Fibroblast of pulmonary artery (primary cell): ENCODE results near the gene ENG.

Source experiments
- DNase-seq: peaks from one replicate; pipeline ENCODE4 v3.0.0-alpha.2; 2010; ENCODE audit warnings: low read depth
- H3K4me3 ChIP-seq: replicated peaks from 2 replicates; pipeline ENCODE4 v1.5.1; 2011; ENCODE audit warnings: low read depth, mild to moderate bottlenecking, control low read depth, low read length, moderate library complexity
- CTCF ChIP-seq: IDR thresholded peaks from 2 replicates; pipeline ENCODE4 v1.5.1; 2011; ENCODE audit warnings: mild to moderate bottlenecking, control low read depth, low read length, inconsistent platforms; ENCODE audit errors: missing control alignments

The ENG gene

DNA sequence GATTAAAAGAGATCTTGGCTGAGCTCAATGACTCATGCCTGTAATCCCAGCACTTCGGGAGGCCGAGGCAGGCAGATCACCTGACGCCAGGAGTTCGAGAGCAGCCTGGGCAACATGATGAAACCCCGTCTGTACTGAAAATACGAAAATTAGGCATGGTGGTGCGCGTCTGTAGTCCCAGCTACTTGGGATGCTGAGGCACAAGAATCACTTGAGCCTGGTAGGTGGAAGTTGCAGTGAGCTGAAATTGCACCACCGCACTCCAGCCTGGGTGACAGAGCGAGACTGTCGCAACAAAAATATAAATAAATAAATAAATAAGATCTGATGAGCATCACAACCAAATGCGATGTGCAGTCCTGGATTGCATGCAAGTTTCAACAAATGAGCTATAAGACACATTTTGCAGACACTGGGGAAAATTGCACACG, 8.7 kb upstream of the ENG start:
- no peak overlapping the region for H3K4me3 ChIP-seq
- DNase-seq: no peak
- TF ChIP-seq CTCF: no peak

DNA sequence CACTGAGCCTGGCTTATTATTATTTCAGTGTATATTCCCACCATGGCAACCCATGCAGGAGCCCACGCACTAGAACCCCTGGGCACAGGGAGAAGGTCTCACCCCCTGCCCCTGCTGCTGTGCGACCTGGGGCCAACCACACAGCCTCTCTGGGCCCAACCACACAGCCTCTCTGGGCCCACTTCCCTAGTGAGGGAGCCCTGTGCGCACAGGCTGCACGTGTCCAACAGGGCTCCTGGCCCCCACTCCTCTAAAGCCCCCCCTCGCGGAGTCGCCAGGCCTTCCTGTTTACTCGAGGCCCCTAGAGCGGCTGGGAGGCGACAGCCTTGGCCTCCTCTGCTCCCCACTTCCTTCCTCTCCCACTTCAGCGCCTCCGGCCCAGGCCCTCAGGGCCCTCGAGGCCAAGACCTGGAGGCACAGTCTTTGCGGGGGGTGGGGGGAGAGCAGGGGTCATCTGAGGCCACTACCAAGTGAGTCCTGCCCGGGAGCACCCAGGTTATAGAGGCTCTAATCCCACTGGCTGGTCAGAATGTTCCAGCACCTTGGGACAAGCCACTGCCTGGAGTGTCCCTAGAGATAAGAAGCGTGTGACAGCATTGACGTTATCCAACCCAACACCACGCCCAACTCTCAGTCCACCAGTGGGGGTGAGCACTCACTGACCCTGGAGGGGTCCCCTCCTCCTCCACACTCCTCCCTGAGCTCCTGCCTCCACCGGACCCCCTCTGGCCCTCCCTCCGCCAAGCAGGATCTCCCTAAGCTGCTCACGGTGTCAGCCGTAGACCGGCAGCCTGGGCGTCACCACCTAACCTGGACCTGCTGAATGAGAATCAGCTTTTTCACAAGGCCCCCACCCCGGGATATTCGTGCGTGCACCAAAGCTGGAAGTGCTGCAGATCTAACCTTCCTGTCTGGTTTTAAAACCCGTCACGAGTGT, 7.9 kb upstream of the ENG start:
- H3K4me3 ChIP-seq: no peak overlapping the region
- no peak for DNase-seq
- no peak for TF ChIP-seq CTCF

DNA sequence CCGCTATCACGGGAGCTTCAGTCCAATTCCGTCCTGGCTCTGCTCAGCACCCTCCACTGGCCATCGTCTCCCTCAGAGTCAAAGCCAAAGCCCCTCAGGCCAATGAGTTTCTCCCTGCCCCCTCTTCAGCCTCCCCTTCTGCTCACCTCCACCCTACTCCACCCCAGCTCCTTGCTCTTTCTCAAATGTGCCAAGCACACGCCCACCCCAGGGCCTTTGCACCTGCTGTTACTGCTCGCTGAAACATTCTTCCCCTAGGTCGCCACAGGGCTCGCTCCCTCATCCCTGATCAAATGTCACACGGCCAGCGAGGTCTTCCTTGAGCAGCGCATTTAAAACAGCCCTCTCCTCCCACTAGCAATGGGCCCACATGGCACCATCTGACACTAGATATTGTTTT, 6.3 kb upstream of the ENG start:
- no peak for TF ChIP-seq CTCF
- no peak overlapping the region for H3K4me3 ChIP-seq
- no peak for DNase-seq

DNA sequence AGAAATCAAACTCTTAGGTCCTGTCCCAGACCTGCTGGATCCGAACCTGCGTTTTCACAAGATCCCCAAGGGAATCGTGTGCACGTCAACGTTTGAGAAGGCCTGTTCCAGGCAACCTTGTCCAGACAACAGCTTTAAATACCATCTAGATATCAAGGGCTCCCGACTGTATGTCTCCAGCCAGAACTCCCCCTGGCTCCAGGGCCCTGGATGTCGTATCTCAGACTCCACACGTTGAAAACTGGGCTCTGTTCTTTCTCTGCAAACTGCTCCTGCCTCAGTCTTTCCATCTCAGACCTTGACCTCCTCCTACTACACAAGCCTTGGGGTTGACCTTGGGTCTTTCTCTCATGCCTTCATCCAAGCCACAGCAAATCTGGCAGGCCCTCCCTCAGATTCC, 5.8 kb upstream of the ENG start:
- TF ChIP-seq CTCF: no peak
- DNase-seq: no peak
- no peak overlapping the region for H3K4me3 ChIP-seq

GRCh38 chr9:127858041-127858512, 3.6 kb upstream of the ENG start:
- no peak overlapping the region for H3K4me3 ChIP-seq
- DNase-seq: peak; percentile 49
- no peak for TF ChIP-seq CTCF

DNA sequence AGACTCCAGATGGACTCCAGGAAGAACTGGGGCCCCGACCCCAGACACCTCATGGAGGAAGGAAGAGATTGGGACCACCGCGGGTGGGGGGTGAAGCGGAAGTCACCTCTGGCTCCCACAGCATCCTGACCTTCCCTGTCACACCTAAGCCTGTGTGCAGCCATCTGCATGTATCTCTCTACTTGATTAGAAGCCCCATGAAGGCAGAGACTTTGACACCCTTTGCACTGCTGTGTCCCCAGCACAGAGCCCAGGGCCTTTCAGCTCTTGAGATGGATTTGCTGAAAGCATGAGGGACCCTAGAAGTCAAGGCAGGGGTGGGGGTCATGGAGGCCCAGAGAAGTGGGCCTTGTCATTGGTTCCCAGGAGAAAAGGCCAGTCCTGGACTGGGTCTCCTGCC, 2.8 kb upstream of the ENG start:
- TF ChIP-seq CTCF: no peak
- DNase-seq: no peak

GRCh38 chr9:127856729-127857116, 2.3 kb upstream of the ENG start:
- TF ChIP-seq CTCF: no peak
- H3K4me3 ChIP-seq: no peak overlapping the region
- no peak for DNase-seq

More for the DNA sequence above, 2.8 kb upstream of the ENG start:
- H3K4me3 ChIP-seq: no peak overlapping the region
